ENCODE measurements around the gene GPR15LG. TPM values are rescaled to one million over a fixed set of nuclear protein-coding genes. Genes with fewer than 3 reads are reported as not detected.

Gene GPR15LG
- total RNA-seq, 2 experiments from 2014 or later, result not detected

DNA sequence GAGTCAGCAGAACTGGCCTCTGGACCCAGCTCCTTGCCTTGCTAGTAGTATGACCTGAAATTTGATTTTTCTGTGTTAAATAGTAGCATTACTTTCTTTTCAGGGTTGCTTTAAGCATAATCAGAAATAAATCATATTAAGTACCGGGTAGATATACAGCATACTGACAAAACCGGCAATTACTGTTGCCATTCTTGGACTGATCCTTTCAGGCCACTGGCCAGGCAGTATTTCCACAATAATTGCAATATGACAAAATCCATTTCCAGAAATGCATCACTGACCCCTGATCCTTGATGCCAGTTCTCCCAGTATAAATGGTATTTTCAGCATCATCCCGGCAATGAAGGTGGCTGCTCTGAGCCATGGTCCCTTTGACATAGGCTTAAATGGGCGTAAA lies 60.9 kb downstream of the GPR15LG start:
- Mint-ChIP-seq H3K9me3 (ENCODE audit: low read depth) (no peaks in the 10 kb centered on the region), H3K27ac (no peak overlapping the region), H3K27me3 (peaks cover 12% of the 10 kb centered on the region), H3K4me3 (no peak overlapping the region), H3K4me1 (no peaks in the 10 kb centered on the region), H3K36me3 (ENCODE audit: low read depth) (no peaks in the 10 kb centered on the region)
- ChIA-PET POLR2A (no interaction called here), CTCF (no interaction called here)
- intact Hi-C loops (cut with DNase I, micrococcal nuclease), result no loop called here
- no peak for ATAC-seq
- DNase-seq, result no peak

Other genes starting within 250 kb of the GPR15LG start
- gene GHITM, start 34.3 kb upstream of the GPR15LG start, total RNA-seq, result 100 to 1,000 TPM; 121 to 178 TPM
- 1 to 10 TPM in 1 of 2 experiments, under 1 TPM in 1; 0.62 to 1.1 TPM for gene CDHR1, start 20.7 kb downstream of the GPR15LG start, total RNA-seq
- gene LRIT2, start 51.7 kb downstream of the GPR15LG start, total RNA-seq, result not detected
- gene LRIT1, start 67.7 kb downstream of the GPR15LG start, total RNA-seq, result not detected
- gene RGR, start 71.3 kb downstream of the GPR15LG start, total RNA-seq, result not detected
- gene CCSER2, start 154.8 kb downstream of the GPR15LG start, total RNA-seq, result 10 to 100 TPM; 61.2 to 85.2 TPM

Data from activated CD4-positive, alpha-beta T cell treated with anti-CD3 and anti-CD28 coated beads for 36 hours (primary cell).